Stimulated activated CD4-positive, alpha-beta T cell treated with anti-CD3 and anti-CD28 coated beads, Interleukin-12 subunit alpha, Interleukin-12 subunit beta, amount 100 ng/mL, for 4 hours (primary cell): ENCODE results near the gene ATG13.
A peak's percentile ranks its signal among the peaks of the same experiment; 100 is the strongest.
"Not testable (repeated sequence)": the region's sequence is repeated elsewhere in the genome, so short reads cannot be mapped to it uniquely, and the experiment has no call there.

Experiments used
- DNase-seq: peaks from one replicate; pipeline ENCODE4 v3.0.0-alpha.2; 2020

The ATG13 gene

DNA sequence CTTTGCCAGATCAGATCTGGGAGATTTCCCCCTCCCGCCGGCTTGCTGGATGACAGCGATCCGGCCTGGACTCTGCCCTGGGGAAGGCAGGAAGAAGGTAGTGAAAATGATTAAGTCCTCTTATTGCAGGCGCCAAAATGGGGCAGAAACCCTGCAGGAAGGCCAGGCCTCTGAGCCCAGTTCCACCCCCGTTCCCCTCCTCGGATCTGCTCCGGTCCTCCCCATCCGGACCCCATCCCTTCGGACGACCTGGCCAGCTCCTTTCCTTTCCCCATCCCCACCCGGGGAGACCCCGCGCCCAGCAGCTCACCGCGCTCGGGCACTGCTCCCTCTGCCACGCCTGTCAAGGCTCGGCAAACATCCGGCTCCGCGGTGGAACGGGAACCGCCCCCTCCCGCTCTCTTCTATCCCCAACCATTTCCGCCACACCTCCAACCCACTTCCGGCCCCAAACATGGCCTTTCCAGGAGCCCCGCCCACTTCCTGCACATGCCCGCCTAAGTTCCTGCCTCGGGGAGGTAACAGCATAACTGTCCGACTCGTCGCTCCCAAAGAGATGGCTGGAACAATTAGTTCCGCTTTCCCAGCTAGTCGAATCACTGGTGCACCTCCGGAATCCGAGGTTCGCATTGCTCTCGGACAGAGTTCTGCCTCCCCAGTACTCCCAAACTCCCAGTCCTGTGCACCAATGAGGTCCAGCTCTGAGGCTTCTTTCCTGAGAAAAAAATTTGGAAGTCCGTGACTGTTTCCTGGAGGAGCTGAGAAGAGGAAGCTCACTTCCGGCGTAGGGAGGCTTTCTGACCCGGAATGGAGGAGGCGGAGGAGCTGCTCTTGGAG, 83.1 kb downstream of the ATG13 start, which contains the start of the genes ARHGAP1 and ZNF408:
Gene ARHGAP1, minus strand, starts transcription at position 379 of the 837 bp plus-strand sequence. CDS start 4,512 bp downstream, outside the sequence.
Gene ZNF408, plus strand, starts transcription at position 791 of the 837 bp plus-strand sequence. Its CDS starts 17 bp downstream, at position 808.
- DNase-seq: peak; percentile 98

DNA sequence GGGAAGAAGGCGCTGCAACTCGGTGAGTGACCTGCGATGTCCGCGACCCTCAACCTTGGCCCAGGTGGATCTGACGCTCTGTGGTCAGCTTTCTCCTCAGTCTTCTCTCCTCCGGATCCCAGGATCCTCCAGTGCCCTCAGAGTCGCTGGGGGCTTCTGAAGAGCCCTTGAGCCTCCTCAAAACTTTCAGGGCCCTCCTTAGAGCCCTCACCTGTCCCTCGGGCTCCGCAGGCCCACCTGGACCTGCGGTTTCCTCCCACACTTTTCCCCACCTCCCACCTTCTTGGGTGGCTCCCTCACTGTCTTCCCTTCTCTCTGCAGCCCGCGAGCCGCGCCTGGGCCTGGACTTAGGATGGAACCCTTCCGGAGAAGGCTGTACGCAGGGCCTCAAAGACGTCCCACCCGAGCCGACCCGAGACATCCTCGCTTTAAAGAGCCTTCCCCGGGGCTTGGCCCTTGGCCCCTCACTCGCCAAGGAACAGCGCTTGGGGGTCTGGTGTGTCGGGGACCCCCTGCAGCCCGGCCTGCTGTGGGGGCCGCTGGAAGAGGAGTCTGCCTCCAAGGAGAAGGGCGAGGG, 83.8 kb downstream of the ATG13 start:
- DNase-seq: no peak

DNA sequence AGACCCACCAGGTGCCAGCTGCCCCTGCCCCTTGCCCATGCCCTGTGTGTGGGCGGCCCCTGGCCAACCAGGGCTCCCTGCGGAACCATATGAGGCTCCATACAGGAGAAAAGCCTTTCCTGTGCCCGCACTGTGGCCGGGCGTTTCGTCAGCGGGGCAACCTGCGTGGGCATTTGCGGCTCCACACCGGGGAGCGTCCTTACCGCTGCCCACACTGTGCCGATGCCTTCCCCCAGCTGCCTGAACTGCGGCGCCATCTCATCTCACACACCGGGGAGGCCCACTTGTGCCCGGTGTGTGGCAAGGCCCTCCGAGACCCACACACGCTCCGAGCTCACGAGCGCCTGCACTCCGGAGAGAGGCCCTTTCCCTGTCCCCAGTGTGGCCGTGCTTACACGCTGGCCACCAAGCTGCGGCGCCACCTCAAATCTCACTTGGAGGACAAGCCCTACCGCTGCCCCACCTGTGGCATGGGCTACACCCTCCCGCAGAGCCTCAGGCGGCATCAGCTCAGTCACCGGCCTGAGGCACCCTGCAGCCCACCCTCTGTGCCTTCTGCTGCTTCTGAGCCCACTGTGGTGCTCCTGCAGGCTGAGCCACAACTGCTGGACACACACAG, 87.8 kb downstream of the ATG13 start:
- DNase-seq: no peak

DNA sequence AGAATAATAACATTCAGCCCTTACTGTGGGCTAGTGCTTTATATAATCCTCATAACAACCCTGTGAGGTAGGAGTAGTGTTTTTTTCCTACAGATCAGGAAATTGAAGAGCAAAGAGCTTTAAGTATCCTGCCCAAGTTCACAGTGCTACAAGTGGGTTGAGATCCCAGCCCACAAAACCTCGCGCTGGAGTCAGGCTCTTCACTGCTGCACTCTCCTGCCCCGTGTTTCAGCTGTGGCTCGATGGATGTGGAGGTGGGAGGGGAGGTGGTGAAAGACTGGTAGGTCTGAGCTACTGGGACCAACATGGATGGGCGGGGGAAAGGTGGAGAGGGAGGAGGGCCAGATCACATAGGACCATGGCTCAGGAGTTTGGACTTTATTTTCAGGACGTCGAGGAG, 89.5 kb downstream of the ATG13 start:
- no peak for DNase-seq

- not testable (repeated sequence) for DNase-seq
Observed at GRCh38 chr11:46709351-46709750, 92.0 kb downstream of the ATG13 start.

GRCh38 chr11:46710821-46711269, 93.5 kb downstream of the ATG13 start:
- no peak for DNase-seq

- DNase-seq: no peak
Observed at GRCh38 chr11:46711303-46711702, 94.0 kb downstream of the ATG13 start.

DNA sequence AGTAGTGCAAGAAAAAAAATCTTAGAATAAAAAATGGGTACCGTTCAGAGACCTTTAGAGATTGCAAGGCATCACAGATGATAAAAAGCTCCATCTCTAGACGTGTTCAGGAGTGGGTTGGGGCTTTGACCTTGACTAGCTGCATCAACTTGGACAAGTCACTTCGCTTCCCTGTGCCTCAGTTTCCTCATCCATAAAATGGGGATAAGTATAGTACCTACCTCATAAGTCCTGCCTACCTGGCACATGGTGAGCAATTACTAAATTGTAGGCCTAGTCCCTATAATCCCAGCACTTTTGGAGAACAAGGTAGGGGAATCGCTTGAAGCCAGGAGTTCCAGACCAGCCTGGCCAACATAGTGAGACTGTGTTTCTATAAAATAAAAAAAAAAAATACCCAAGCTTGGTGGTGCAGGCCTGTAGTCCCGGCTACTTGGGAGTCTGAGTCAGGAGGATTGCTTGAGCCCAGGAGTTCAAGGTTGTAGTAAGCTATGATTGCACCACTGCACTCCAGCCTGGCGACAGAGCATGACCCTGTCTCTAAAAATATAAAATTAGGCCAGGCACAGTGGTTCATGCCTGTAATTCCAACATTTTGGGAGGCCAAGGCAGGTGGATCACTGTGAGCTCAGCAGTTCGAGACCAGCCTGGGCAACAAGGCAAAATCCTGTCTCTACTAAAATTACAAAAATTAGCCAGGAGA, 95.7 kb downstream of the ATG13 start:
- DNase-seq: no peak

GRCh38 chr11:46717825-46718154, 100.4 kb downstream of the ATG13 start:
- not testable (repeated sequence) for DNase-seq

DNA sequence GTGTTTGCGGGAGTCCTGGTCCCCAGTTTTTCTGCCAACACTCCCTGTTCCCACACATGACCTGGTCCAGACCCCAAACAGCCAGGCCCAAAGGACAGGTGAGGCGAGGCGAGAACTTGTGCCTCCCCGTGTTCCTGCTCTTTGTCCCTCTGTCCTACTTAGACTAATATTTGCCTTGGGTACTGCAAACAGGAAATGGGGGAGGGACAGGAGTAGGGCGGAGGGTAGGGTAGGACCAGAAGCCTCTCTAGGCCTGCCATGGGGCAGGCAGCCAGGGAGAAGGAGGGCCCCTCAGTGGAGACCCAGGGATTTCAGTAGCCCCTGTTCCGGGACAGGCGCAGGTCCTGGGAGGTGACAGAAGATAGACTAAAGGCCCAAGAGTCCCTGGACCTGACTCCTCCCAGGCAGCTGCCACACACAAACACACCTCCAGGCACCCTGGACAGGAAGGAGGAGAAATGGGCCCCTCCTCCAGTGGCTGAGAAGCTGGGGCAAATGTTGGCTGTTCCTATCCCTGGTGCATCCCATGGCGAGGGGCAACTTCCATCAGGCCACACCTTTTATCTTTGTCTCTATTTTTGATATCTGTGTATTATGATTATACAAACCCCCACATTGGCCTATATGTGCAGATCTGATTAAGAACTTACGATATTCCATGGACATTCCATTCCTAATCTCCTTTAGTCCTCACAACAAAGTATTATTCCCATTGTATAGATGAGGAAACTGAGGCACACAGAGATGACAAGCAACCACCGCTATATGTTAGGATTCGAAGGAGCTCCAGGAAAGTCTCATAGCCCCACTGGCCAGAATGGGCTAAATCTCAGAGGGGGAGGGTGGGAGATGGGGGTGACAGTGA, 101.0 kb downstream of the ATG13 start:
- DNase-seq: no peak

- no peak for DNase-seq
Observed at GRCh38 chr11:46719048-46719542, 101.7 kb downstream of the ATG13 start, which contains the start of gene F2. F2 (plus strand) TSS chr11:46719213; CDS start chr11:46719236, 23 bp downstream.

GRCh38 chr11:46719543-46720218, 102.3 kb downstream of the ATG13 start:
- no peak for DNase-seq

GRCh38 chr11:46721286-46721685, 103.9 kb downstream of the ATG13 start:
- no peak for DNase-seq

GRCh38 chr11:46722566-46723358, 105.4 kb downstream of the ATG13 start:
- no peak for DNase-seq

DNA sequence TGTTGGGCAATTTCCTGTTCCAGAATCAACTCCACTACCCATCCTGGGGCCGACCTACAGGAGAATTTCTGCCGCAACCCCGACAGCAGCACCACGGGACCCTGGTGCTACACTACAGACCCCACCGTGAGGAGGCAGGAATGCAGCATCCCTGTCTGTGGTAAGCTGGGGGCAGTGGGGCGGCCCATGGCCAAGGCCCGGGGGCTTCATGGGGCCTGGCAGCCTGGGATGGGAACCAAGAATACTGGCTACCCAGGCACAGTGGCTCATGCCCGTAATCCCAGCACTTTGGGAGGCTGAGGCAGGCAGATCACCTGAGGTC, 106.0 kb downstream of the ATG13 start:
- DNase-seq: no peak

DNA sequence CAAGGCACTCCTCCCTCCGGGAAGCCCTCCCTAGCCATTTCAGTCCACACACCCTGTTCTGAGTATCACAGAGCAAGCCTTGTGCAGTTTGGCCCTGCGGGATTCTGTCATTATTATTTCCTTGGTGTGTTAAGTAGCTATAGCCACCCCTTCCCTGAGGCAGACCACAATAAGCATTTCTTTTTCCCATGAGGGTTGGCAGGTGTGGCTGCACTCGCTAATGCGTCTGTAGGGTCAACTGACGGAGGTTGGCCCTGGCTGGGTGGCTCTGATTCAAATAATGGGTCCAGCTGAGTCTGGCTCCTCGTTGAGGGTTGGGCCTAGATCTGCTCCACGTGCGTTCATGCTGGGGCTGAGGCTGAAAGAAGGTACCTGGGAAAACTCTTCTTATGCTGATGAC, 106.7 kb downstream of the ATG13 start:
- no peak for DNase-seq
